AG09309 (cell line): Measurements from ENCODE around the gene LRRC7.

ENCODE experiments used
- DNase-seq: peaks from one replicate; pipeline ENCODE4 v3.0.0-alpha.2; 2010; ENCODE audit warnings: low read depth
- H3K4me3 ChIP-seq: 2 replicates; pipeline ENCODE4 v1.5.1; 2011; ENCODE audit warnings: mild to moderate bottlenecking, low read depth, low read length, moderate library complexity; ENCODE audit not compliant: control insufficient read depth
- CTCF ChIP-seq: IDR thresholded peaks from 2 replicates; pipeline ENCODE4 v1.5.1; 2011; ENCODE audit warnings: mild to moderate bottlenecking, low read depth, low read length, inconsistent platforms; ENCODE audit not compliant: insufficient read depth, control insufficient read depth; ENCODE audit errors: missing control alignments

LRRC7 gene

GRCh38 chr1:69649383-69649990, 81.8 kb downstream of the LRRC7 start:
- H3K4me3 ChIP-seq = no peak overlapping the region
- no peak for TF ChIP-seq CTCF
- no peak for DNase-seq

- DNase-seq = no peak
- no peak for TF ChIP-seq CTCF
- H3K4me3 ChIP-seq = no peak overlapping the region
Observed at GRCh38 chr1:69650779-69651178, 83.1 kb downstream of the LRRC7 start.

GRCh38 chr1:69651656-69652055, 83.9 kb downstream of the LRRC7 start:
- H3K4me3 ChIP-seq = no peak overlapping the region
- no peak for TF ChIP-seq CTCF
- DNase-seq = no peak

GRCh38 chr1:69657971-69658370, 90.2 kb downstream of the LRRC7 start:
- TF ChIP-seq CTCF = no peak
- DNase-seq = no peak
- no peak overlapping the region for H3K4me3 ChIP-seq

DNA sequence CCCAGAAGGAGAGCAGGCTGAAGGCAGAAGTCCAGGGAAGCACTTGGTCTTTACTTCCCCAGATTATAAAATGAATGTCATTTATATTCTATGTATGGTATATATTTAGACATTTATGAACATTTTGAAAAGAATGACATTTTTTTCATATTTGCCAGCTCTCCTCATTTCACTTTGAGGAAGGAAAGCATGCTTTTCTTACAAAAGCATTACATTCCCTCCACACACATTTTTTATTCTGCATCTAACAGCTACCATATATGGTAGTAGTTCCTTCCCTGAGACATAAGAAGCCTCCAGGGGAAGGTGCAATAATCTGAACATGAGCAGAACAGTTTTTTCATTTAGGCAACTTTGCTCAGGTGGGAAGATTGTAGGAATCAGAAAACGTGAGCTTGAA, 94.0 kb downstream of the LRRC7 start:
- H3K4me3 ChIP-seq = no peak overlapping the region
- no peak for DNase-seq
- no peak for TF ChIP-seq CTCF

DNA sequence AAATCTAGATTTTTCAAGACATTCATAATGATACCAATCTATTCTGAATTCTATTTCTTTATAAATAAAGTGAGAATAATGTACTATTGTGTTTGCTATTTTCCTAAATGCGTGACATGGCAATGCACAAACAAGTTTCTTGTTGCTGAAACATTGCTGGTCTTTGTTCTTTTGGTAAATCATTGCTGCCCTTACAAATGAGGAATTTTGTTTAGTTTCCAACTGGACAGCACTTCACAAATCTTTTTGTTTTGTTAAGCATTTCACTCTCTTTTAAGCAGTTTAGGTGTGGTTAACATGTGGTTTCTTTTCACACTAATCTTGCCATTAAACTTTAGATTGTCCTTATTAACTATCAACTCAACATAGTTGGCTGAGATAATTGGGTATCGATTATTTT, 94.6 kb downstream of the LRRC7 start:
- no peak for DNase-seq
- H3K4me3 ChIP-seq = no peak overlapping the region
- TF ChIP-seq CTCF = no peak

DNA sequence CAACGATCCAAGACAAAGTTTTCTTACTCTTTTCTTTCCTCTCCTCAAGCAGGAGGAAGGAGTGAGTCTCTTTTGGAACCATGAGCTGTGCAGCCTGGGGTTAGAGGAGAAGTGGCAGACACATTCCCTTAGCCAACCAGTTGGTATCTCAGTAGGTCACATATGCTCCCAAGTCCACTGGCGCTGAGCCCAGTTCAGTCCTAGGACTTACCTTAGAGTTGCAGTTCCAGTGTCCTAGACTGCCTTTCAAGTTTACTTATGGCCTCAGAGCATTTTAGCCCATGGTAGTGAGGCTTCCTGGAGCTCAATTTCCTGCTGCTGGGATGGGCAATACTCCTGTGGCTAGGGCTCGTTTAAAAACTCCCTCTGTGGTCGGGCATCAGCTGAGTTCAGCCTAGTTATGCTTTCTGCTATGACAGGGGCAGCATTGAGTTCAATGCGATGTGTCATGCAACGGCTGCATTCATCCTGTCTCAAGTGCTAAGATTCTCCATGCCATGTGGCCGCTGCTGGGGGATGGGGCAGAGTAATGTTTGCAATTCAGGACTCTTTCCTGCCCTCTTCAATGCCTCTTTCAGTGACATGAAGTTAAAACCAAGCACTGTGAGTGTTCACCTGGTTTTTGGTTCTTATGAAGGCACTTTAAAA, 103.8 kb downstream of the LRRC7 start:
- no peak overlapping the region for H3K4me3 ChIP-seq
- no peak for DNase-seq
- no peak for TF ChIP-seq CTCF
